B cell (primary cell): ENCODE data around the gene YES1.

Experiments
- EZH2 ChIP-seq: IDR thresholded peaks from 2 replicates; pipeline ENCODE4 v1.6.1; 2012; ENCODE audit warnings: borderline replicate concordance, low read depth, mild to moderate bottlenecking, moderate library complexity, low read length; ENCODE audit not compliant: insufficient read depth, poor library complexity, severe bottlenecking
- TF ChIP-seq, protein P1 (sequence below): fragments of 200-600 bp; IDR thresholded peaks from one replicate; pipeline ENCODE4 v1.8.0; 2022; ENCODE audit warnings: antibody characterized with exemption, mild to moderate bottlenecking

DNA sequence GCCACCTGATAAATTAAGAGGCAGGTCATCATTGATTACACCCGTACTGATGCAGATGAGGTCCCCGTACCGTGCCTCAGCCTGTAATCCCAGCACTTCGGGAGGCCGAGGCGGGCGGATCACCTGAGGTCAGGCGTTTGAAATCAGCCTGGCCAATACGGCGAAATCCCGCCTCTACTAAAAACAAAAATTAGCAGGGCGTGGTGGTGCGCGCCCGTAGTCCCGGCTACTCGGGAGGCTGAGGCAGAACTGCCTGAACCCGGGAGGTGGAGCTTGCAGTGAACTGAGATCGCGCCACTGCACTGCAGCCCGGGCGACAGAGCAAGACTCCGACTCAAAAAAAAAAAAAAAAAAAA lies 98.9 kb downstream of the YES1 start:
- TF ChIP-seq, protein P1, sequence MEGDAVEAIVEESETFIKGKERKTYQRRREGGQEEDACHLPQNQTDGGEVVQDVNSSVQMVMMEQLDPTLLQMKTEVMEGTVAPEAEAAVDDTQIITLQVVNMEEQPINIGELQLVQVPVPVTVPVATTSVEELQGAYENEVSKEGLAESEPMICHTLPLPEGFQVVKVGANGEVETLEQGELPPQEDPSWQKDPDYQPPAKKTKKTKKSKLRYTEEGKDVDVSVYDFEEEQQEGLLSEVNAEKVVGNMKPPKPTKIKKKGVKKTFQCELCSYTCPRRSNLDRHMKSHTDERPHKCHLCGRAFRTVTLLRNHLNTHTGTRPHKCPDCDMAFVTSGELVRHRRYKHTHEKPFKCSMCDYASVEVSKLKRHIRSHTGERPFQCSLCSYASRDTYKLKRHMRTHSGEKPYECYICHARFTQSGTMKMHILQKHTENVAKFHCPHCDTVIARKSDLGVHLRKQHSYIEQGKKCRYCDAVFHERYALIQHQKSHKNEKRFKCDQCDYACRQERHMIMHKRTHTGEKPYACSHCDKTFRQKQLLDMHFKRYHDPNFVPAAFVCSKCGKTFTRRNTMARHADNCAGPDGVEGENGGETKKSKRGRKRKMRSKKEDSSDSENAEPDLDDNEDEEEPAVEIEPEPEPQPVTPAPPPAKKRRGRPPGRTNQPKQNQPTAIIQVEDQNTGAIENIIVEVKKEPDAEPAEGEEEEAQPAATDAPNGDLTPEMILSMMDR, result no peak
- TF ChIP-seq EZH2, result no peak
